Stimulated activated CD4-positive, alpha-beta T cell treated with anti-CD3 and anti-CD28 coated beads, Interleukin-4, amount 100 ng/mL, for 48 hours (primary cell): Measurements from ENCODE around the gene VARS1.
"Not testable (repeated sequence)": the region's sequence is repeated elsewhere in the genome, so short reads cannot be mapped to it uniquely, and the experiment has no call there.

Experiments
- DNase-seq, 2 donors: peaks; one replicate each; pipeline ENCODE4 v3.0.0-alpha.2; 2020; ENCODE audit warnings: low read depth in 2 of 2

VARS1 gene

GRCh38 chr6:31795616-31796298 is at the start of gene VARS1:
Gene VARS1 (minus strand): TSS chr6:31795752. CDS start chr6:31795217, 535 bp downstream.
- DNase-seq = peak; percentile 77 to 82

GRCh38 chr6:31844507-31844906 is 49.0 kb upstream of the VARS1 start:
- DNase-seq = no peak

- no peak for DNase-seq
Observed at GRCh38 chr6:31842053-31842452, 46.5 kb upstream of the VARS1 start.

DNA sequence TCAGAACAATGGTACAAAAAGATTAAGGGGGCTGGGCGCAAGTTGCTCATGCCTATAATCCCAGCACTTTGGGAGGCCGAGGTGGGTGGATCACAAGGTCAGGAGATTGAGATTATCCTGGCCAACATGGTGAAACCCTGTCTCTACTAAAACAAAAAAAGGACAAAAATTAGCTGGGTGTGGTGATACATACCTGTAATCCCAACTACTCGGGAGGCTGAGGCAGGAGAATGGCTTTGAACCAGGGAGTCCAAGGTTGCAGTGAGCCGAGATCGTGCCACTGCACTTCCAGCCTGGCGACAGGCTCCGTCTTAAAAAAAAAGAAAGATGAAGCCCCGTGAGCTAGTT is 44.2 kb upstream of the VARS1 start:
- DNase-seq = not testable (repeated sequence)

DNA sequence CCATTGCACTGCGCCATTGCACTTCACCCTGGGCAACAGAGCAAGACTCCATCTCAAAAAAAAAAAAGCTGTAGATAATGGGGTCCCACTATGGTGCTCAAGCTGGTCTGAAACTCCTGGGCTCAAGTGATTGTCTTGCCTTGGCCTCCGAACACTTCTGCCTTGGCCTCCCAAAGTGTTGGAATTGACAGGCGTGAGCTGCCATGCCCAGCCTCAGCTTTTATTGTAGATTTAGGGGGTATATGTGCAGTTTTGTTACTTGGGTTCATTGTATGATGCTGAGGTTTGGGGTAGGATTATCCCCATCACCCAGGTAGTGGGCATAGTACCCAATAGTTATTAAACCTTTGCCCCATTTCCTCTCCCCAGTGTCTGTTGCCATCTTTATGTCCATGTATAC is 43.4 kb upstream of the VARS1 start:
- no peak for DNase-seq

DNA sequence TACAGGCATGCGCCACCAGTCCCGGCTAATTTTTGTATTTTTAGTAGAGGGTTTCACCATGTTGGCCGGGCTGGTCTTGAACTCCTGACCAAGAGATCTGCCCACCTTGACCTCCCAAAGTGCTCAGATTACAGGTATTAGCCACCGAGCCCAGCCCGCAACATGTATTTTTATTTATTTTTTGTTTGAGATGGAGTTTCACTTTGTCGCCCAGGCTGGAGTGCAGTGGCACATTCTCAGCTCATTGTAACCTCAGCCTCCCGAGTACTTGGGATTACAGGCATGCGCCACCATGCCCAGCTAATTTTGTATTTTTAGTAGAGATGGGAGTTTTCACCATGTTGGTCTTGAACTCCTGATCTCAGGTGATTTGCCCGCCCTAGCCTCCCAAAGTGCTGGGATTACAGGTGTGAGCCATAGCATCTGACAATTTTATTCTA is 42.6 kb upstream of the VARS1 start:
- DNase-seq = not testable (repeated sequence)

GRCh38 chr6:31837369-31838113 is 42.0 kb upstream of the VARS1 start:
- no peak for DNase-seq

- DNase-seq = no peak
Observed at GRCh38 chr6:31836474-31837368, 41.2 kb upstream of the VARS1 start.

GRCh38 chr6:31836047-31836473 is 40.5 kb upstream of the VARS1 start:
- no peak for DNase-seq

GRCh38 chr6:31834367-31835250 is 39.1 kb upstream of the VARS1 start:
- peak; percentile 67 to 75 for DNase-seq

DNA sequence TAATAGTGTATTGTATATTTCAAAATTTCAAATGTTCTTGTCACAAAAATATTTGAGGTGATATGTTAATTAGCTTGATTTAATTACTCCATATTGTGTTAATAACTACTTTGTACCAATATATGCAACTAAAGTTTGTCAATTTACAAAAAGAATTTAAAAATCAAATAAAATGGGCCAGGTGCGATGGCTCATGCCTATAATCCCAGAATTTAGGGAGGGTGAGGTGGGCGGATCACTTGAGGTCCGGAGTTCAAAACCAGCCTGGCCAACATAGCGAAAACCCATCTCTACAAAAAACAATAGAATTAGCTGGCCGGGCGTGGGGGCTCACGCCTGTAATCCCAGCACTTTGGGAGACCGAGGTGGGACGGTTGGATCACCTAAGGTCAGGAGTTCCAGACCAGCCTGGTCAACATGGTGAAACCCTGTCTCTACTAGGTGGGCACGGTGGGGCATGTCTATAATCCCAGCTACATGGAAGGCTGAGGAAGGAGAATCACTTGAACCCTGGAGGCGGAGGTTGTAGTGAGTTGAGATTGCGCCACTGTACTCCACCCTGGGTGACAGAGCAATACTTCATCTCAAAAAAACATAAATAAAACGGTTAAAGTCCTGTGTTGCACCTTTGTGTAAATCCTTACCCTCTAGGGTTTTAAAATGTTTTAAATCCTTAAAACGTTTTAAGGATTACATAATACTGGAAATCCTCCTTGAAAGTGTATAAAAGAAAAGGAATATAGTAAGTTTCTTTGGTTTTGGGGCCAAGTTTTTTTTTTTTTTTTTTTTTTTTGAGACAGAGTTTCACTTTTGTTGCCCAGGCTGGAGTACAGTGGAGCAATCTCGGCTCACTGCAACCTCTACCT is 36.0 kb upstream of the VARS1 start:
- DNase-seq = no peak

- DNase-seq = no peak
Observed at GRCh38 chr6:31830886-31831335, 35.4 kb upstream of the VARS1 start.

DNA sequence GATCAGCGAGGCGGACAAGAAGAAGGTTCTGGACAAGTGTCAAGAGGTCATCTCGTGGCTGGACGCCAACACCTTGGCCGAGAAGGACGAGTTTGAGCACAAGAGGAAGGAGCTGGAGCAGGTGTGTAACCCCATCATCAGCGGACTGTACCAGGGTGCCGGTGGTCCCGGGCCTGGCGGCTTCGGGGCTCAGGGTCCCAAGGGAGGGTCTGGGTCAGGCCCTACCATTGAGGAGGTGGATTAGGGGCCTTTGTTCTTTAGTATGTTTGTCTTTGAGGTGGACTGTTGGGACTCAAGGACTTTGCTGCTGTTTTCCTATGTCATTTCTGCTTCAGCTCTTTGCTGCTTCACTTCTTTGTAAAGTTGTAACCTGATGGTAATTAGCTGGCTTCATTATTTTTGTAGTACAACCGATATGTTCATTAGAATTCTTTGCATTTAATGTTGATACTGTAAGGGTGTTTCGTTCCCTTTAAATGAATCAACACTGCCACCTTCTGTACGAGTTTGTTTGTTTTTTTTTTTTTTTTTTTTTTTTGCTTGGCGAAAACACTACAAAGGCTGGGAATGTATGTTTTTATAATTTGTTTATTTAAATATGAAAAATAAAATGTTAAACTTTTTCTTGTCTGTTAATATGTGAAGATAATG is 34.2 kb upstream of the VARS1 start:
- DNase-seq = no peak

DNA sequence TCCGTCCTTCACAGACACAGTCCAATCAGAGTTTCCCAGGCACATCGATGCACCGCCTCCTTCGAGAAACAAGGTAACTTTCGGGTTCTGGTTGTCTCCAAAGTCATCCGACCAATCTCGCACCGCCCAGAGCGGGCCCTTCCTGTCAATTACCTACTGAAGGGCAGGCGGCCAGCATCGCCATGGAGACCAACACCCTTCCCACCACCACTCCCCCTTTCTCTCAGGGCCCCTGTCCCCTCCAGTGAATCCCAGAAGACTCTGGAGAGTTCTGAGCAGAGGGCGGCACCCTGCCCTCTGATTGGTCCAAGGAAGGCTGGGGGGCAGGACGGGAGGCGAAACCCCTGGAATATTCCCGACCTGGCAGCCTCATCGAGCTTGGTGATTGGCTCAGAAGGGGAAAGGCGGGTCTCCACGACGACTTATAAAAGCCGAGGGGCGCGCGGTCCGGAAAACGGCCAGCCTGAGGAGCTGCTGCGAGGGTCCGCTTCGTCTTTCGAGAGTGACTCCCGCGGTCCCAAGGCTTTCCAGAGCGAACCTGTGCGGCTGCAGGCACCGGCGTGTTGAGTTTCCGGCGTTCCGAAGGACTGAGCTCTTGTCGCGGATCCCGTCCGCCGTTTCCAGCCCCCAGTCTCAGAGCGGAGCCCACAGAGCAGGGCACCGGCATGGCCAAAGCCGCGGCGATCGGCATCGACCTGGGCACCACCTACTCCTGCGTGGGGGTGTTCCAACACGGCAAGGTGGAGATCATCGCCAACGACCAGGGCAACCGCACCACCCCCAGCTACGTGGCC is 31.9 kb upstream of the VARS1 start, which contains the start of gene HSPA1B:
Gene HSPA1B (plus strand): TSS at position 453 of the 794 bp plus-strand sequence. CDS start 213 bp downstream, at position 666.
- peak; percentile 83 to 93 for DNase-seq

DNA sequence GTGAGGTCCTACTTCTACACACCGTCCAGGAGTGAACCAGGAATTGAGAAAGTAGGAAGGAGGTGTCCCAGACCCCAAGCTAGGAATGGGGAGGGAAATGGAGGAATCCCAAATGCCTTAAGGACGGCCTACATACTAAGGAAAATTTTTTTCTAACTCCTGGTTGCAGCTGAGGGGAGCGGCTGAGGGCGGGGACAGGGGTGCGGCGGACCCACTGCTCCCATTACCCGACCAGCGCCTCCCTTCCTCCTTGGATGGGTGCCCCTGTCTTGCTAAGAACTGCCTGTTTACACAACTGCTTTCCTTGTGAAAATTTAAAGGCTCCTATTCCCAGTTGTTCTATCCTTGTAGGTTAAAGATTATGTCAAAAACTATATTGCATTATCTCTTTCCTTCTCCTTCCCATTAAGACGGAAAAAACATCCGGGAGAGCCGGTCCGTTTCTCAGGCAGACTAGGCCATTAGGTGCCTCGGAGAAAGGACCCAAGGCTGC is 31.3 kb upstream of the VARS1 start:
- peak in 1 of 2 donors; percentile 45 for DNase-seq

DNA sequence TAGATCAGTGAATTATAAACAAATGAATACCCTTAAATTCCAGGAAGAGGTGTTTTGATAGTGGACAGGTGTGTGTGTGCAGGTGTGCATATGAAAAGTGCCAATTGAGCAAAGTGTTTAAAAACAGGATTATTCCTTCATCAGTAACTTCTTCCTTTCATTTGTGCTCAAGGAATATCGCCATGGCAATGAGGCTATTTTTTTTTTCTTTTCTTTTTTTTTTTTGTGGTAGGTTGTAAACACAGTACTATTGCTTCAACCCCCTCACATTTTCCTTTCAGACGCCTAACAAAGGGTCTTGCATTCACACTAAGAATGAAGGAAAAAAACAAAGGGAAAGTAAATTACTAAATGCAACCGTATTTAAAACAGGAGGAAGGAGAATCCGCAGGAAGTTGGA is 30.0 kb upstream of the VARS1 start:
- no peak for DNase-seq

GRCh38 chr6:31823592-31824196 is 28.1 kb upstream of the VARS1 start:
- DNase-seq = not testable (repeated sequence)
